Measurements from ENCODE around the gene ADCY1.

Gene ADCY1

GRCh38 chr7:45695249-45695995 lies 121.3 kb downstream of the ADCY1 start:
- no peak for DNase-seq (ENCODE audit: low spot score)

GRCh38 chr7:45696476-45696875 lies 122.3 kb downstream of the ADCY1 start:
- no peak for DNase-seq (ENCODE audit: low spot score)

GRCh38 chr7:45697576-45698136 lies 123.5 kb downstream of the ADCY1 start:
- DNase-seq (ENCODE audit: low spot score): peak; percentile 50

GRCh38 chr7:45698303-45699014 lies 124.3 kb downstream of the ADCY1 start:
- no peak for DNase-seq (ENCODE audit: low spot score)

- DNase-seq (ENCODE audit: low spot score): no peak
Measured at GRCh38 chr7:45699015-45699309, 124.8 kb downstream of the ADCY1 start.

GRCh38 chr7:45699726-45700390 lies 125.7 kb downstream of the ADCY1 start:
- DNase-seq (ENCODE audit: low spot score): no peak

- DNase-seq (ENCODE audit: low spot score): no peak
Measured at GRCh38 chr7:45700556-45700955, 126.4 kb downstream of the ADCY1 start.

GRCh38 chr7:45701701-45702510 lies 127.7 kb downstream of the ADCY1 start:
- no peak for DNase-seq (ENCODE audit: low spot score)

- no peak for DNase-seq (ENCODE audit: low spot score)
Measured at GRCh38 chr7:45702751-45703150, 128.6 kb downstream of the ADCY1 start.

- no peak for DNase-seq (ENCODE audit: low spot score)
Measured at GRCh38 chr7:45703373-45703821, 129.2 kb downstream of the ADCY1 start.

GRCh38 chr7:45703911-45704682 lies 129.9 kb downstream of the ADCY1 start:
- DNase-seq (ENCODE audit: low spot score): no peak

- DNase-seq (ENCODE audit: low spot score): no peak
Measured at GRCh38 chr7:45704683-45705016, 130.5 kb downstream of the ADCY1 start.

- DNase-seq (ENCODE audit: low spot score): no peak
Measured at GRCh38 chr7:45708046-45708950, 134.1 kb downstream of the ADCY1 start.

GRCh38 chr7:45709168-45710042 lies 135.2 kb downstream of the ADCY1 start:
- DNase-seq (ENCODE audit: low spot score): peak; percentile 89

GRCh38 chr7:45710271-45711160 lies 136.3 kb downstream of the ADCY1 start:
- no peak for DNase-seq (ENCODE audit: low spot score)

GRCh38 chr7:45711161-45711490 lies 137.0 kb downstream of the ADCY1 start:
- DNase-seq (ENCODE audit: low spot score): no peak

GRCh38 chr7:45712057-45712689 lies 138.0 kb downstream of the ADCY1 start:
- DNase-seq (ENCODE audit: low spot score): no peak

All from AG20443 (cell line).